DMS114 treated with DMSO at 0.1 percent for 48 hours (cell line): ENCODE data around the gene PLET1.

Experiments used
- DNase-seq: peaks from one replicate; lab custom pipeline; 2025; ENCODE audit not compliant: unreplicated experiment; lab: John Stamatoyannopoulos, UW

PLET1 gene

DNA sequence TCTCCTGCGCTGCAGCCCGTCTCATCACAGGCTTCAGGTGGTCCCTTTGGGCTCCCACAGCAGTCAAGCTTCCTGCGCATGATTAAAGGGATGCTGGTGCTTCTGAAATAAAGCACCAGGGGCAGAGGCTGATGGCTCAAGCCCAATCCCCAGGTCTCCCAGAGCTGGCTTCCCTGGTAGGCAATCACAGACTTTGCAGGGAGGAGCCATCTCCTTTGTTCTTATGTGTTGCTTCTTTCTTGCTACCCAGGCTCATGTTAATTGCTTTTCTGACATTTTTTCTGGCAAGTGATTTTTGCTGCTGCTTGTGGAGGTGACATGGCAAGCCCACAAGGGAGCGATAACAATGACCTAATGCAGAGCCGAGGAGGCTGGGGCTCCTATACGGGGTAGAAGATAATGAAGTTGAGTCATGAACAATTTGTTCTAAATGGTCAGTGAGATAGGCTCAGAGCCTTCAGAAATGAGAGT lies 25.2 kb upstream of the PLET1 start:
- DNase-seq = no peak

DNA sequence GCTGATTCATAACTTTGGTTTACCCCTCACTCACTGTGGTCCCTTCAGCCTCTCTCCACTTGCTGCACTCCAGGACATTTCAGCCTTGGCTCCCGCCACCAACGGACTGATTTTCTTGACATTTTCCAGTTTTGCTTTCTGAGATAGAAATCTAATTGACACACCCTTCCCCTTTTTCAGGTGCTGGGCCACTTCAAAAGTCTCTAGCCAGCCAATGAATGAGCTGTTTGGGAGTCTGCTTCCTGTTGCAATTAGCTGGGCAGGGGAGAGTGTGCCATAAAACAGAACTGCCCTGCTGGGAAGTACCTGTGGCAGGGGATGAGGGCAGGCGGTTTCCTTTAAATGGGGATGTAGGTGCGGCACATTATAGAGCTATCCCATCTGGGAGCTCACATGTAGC lies 21.1 kb upstream of the PLET1 start:
- no peak for DNase-seq

DNA sequence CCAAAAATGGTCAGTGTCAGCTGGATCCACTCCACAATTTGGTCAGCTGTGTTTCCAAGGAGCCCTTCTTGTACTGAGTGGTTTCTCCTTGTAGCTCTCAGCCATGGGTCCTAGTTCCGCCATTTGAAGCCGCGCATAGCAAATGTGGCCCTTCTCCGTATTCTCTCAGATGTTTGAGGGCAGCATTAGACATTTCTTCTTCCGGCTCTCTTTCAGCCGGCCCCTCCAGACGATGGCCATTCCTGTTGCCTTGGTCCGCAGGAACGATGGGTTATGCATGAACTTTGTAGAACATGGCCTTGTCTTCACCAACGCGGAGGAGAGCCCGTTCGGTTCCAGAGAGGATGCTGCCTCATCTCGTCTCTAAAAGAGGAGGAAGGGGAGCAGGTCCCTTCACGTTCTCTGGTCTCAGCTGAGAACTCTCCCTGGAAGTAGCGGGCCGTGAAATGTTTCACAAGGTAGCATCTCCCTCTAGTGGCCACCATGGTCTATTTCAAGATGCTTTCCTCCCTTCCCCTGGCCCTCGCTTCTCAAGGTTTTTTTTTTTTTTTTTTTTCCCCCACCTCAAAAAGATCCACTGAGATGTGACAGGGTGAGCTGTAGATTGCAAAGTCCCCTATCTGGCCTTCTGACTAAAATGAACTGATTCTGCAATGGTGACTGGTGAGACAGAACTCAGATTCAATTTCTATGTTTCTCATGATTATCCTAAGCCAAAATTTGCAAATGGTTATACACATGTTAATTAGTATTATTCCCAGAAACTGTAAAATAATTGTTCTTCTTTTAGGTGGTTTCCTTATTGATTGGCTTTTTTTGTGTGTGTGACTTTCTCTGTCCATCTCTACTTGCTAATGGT lies 19.8 kb upstream of the PLET1 start:
- DNase-seq = peak; percentile 25

DNA sequence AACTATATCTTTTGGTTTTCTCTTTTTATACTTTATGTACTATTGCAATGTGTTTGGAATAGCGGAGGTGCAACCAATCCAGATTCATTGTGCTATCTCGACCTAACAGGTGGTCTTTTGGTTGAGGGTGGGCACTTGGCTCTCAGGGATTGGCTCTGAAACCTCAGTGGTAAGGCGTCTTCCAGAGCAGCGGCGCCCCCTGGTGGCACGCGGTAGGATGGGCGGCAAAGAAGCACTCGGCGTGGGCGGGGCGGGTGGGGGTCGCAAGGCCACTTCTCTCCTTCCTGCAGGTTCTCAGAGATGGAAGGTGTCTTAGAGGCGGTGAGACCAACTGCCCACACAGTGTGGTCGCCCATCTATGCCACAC lies 19.2 kb upstream of the PLET1 start:
- peak; percentile 6 for DNase-seq

DNA sequence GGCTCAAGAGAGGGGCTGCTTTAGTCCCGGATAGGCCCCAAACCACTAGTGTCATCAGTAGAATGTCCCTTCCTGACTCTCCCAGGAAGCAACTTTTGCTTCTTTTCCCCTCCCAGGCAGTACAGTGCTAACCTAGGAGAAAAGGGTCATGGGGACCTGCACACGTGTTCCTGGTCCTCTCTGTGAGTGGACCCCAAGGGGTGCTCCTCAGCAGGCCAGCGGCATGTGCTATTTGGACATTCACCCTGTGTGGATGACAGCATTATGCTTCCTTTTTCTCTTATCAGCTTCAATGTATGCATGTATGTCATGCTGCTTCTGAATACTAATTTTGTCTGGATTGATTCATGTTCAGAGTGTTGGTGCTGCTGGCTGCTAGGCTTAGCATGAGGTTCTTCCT lies 18.1 kb upstream of the PLET1 start:
- no peak for DNase-seq

DNA sequence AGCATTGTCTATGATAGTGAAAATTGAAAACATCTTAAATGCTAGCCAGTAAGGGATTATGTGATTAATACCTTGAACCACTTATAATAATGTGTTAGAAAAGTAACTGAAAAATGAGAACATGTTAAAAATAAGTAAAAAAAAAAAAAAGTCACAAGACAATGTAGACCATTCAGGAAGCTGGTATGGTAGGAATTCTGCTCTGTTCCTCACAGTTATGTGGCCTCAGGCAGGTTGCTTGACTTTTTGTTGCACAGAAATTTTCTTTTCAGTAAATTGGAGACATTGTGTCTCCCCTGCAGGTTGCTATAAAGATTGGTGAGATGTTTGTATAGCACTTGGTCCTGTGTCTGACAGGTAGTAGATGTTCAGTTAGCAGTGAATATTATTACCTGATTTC lies 17.3 kb upstream of the PLET1 start:
- no peak for DNase-seq

DNA sequence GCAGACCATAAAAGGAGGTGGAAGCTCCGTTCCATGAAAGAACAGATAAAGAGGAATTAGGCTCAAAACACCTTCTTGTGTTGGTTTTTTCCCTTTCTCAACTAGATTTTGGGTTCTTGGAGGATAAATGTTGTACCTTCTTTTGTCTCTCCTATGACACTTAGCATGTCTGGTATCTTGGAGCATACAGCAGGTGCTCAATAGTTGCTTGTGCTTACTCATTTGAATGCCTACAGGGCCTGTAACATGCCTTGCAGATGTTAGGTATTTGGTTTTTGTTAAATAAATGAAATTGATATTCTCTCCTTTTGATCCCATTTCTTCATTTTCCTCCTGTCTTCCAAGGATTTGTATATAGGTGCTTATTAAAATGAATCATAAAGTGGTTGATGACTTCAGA lies 16.4 kb upstream of the PLET1 start:
- no peak for DNase-seq

DNA sequence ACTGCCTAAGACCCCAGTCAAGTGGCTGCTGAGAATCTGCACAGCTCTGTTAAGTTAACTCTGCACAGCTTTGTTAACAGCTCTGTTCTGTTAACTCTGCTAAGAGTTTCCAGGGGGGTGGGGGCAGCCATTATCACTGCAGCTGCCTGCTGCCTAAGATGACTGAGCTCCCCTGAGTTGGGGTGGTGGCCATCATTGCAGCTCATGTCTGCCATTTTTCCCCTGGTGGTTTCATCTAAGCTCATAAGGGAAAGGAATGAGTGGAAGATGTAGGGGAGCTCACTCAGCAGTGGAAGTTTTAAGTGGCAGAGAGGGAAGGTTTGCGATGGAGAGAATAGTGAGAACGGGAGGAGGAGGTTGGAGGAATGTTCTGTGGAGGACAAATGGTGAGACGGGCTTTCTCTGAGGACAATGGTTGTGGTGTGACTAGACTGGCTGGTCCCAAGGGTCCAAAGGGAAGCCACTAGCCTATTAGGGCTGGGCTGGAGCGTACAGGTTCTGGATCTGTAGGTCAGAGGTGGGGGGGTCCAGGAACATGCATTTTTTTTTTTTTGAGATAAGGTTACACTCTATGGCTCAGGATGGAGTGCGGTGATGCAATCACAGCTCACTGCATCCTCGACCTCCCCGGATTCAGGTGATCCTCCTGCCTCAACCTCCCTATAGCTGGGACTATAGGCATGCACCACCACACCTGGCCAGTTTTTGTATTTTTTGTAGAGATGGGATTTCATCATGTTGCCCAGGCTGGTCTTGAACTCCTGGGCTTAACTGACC lies 13.5 kb upstream of the PLET1 start:
- DNase-seq = no peak

DNA sequence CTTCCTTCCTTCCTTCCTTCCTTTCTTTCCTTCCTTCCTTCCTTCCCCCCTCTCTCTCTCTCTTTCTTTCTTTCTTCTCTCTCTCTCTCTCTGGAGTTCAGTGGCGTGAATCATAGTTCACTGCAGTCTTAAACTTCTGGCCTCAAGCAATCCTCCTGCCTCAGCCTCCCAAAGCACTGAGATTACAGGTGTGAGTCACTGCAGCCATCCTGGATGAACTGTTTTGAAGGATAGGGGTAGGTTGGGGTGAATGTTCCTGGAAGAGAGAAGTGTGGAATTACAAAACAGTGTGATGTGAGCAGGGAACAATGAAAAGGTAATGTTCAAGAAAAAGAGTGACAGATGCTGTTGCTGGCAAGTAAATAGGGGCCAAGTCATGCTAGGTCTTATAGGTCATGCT lies 12.4 kb upstream of the PLET1 start:
- no peak for DNase-seq

DNA sequence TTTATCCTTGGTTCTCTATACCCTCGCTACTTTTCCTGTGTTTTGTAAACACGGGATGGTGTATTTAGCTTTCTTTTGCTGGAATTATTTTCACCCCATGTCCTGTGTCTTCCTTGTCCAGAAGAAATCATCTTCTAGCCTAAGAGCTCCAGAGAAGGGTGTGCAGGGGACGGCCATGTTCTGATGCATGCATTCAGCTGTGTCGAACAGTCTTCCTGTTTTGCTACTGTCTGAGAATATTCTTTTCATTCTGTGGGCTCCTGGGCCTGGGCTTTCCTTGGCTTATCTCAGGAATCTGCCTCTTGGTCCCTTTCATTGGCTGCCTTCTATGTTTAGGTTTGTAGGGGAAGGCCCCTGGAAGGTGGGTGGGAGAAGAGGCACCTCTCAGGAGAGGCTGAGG lies 10.6 kb upstream of the PLET1 start:
- no peak for DNase-seq

DNA sequence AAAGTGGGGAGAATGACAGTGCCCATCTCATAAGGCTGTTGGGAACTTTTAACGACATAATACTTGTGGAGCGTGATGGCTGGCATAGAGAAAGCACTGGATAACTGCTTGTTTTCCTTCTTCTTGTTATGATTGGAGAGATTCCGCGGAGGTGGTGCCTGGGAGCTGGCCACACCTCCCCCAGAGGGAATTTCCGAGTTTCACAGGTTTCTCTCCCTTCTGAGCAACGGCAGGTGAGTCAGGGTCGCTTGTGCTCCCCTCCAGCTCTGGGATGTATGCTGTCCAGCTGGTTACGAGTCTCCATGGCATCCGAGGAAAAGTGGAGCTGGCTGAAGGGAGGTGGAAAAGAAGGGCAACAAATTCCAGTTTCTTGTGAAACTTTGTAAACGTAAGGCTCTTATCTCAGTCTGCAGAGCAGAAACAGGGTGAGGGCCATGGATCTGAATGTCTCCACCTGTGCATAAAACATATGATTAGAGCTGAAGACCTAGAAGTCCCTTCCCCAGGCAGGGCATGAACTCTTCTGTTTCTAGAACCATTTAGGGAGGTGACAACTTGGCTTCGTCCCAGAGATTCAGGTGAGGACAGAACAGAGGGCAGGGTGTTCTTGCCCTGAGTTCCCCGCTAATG lies 10.0 kb upstream of the PLET1 start:
- DNase-seq = no peak

DNA sequence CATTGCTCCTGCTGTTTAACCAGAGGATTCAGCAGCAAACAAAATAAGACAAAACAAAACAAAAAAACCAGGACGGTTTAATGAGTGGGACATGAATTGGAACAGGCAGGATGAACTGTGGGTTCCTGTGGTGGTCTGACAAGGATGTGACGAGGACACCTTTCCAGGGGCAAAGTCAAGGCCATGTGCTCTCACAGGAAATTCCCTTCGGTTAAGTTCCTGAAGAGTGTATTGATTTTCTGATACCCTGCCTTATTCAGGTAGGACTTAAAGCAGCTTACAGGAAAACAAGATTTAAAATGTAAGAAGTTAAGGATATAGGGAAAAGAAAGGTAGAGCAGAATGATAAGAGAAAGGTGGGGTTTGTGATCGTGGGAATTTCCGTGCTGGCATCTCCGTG lies 8.5 kb upstream of the PLET1 start:
- no peak for DNase-seq

DNA sequence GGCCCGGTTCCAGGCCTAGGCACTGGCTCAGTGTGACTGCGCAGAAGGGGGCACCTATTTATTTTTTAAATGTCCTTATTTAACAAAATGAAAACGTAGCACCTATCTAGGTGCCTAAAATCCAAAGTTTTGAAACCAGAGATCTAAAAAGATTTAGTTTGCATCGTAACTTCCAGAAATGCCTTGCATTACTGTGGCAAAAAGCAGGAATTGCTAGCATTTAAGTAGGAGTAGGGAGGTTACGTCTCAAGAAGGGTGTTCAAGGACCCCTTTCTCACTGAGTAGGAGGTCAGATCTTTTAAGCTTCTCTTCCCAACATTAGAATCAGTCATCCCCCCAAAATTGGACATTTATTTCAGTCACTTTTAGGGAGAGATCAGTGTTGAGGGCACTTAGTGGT lies 7.7 kb upstream of the PLET1 start:
- DNase-seq = no peak

DNA sequence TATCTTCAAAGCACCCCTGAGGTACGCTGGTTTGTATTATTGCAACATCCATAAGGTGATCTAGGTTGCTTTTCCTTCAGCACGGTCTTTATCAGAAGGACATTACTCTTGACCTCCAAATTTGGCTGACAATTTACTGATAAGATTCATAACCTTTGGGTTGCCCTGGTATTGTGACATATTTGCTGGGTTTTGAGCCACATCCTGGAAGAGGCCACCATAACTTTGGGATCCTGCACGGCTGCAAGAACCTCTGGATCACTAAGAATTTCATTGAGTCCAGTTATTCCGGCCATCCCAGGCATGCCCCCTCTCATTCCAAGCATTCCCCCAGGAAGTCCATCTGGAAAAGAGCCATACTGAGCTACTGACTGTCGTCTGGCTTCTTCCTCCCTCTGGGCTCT lies 6.5 kb upstream of the PLET1 start:
- DNase-seq = no peak

DNA sequence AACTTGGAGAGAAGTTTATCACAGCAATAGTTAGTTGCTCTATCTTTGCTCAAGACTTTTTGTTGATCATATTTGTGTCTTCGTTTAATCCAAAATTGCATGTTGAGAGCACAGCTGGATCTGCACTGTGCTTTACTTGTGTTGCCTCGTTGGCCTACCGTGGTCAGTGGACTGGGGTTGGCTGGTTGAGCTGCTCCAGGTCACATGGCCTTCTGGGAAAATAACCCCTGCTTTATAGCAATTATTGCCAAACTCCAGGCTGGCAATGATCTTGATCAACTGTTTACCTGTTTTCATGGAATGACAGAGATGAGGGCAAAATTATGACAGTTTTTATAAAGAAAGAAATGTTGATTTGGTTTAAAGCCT lies 5.7 kb upstream of the PLET1 start:
- DNase-seq = no peak

DNA sequence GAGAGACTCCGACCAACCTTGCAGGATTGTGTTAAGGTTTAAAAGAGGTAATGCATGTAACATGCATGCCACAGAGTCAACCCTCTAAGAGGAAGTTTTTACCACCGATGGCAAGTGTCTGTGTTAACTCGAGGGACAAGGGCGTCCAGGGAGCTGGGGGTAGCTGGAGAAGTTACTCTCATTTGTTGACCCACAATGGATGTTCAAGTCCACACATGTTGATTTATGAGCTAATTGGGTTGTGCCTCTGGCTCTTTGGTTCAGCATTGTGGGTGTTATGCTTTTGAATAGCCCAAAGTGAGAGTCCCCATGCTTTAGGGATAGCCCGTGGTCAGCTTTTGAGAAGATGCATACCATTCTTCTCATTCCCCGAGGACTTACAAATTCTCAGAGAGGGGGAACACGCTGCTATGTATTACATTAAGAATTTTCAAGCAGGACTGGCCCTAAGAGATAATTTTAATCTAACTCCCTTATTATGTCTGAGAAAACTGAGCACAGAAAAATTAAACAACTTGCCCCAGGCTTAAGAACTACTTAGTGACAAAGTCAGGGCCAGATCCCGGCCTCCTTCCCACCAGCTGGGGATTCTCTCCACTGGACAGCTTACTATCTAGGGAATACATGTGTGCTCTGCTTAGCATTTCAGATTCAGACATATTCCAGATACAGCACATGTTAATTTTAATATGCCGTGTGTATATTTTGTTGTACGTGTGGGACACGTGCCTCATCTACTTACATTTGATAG lies 5.2 kb upstream of the PLET1 start:
- DNase-seq = no peak

DNA sequence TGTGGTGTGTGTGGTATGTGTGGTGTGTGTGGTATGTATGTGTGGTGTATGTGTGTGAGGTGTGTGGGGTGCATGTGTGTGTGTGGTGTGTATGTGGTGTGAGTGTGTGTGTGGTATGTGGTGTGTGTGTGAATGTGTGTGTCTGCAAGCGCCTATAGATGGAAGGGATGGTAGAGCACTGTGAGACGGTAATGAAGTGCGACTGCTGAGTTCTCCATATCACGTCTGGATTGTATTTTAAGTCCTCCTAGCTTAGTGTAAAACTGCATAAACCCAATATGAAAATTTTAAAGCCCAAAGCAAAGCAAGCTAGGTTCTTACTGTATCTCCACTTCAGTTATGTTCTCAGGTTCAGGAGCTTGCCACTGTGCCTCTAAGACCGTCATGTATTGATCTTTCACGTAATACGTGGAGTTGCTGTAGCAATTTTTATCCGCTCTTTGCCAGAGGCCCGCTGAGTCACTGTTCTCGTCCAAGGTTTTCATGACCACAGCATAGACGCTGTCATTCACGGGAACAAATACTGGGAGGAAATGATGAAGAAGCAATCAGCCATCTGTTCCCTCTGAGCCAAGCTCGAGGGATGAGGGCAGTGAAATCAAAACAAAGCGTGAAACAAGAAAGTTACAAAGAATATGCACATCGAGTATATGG lies 5.5 kb downstream of the PLET1 start:
- no peak for DNase-seq

DNA sequence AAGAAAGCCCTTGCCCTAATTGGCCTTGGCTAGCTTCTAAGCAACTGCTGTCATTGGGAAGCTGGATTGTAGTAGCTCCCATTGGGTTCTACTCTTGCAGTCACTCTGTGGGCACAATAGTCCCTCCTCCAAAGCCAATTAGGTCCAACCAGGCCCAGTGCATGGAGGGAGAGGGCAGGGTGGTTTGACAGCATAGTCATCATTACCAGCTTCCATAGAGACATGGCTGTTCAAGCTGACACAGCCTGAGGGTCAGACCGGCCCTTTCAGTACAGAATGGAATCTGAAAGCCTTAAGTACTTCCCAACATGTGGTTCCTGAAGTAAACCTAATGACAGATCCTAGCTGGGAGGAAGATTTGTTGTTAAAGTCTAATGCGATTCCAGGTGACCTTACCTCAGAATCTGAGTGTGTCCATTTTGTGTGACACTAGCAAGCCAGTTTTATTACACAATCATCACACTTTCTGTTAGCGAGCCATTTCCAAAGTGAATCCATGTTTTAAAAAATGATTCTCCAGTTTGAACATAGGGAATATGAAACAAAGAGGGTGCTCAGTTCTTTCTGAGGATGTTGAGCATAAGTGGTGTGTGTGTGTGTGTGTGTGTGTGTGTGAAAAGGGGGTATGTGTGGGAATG lies 6.9 kb downstream of the PLET1 start:
- no peak for DNase-seq

DNA sequence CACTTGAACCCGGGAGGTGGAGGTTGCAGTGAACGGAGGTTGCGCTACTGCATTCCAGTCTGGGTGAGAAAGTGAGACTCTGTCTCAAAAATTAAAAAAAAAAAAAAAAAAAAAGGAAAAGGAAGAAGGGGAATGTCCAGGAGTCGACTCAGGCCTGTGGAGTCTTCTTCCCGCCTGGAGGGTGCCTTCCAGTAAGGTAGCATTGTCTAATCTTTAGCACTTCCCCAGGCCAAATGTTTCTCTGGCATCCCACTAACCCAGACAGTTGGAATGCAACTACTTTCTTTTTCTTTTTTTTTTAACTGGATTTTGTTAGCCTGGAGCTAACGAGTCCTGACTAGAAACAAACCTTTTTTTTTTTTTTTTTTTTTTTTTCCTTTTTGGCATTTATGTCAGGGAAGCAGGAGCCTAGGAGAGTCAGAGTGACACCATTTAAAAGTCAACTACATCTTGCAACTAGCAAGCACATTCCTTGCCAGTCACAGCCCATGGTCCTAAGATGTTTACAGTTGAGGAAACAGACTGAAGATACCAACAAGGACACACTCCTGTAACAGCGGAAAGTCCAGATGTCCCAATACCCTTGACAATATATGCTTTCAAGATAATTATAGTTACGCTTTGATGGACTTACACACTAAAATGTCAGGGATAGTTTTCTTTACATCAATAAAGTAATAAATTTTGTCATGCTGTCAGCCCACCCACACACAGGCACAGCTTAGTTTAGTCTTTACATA lies 10.6 kb downstream of the PLET1 start:
- no peak for DNase-seq

DNA sequence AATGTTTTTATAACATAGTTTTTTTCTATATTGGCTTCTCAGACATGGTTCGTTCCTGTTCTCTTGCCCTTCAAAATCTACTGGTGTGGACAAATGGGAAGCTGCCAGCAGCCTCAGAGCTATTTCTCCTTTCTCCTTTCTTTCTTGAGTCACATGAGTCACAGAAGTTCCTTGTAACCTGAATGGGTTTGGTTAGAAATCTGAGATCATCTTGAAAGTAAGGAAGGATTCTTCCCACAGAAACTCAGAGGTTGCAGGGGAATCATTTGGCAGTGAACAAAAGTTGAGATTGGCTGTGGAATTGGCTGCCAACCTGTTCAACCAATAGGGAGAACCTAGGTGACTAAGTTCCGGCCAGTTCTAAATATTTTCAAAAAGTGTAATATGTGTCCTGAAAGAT lies 12.5 kb downstream of the PLET1 start:
- DNase-seq = no peak
